GM23248 (cell line): ENCODE results near the gene RASEF. TPM values are rescaled to one million over a fixed set of nuclear protein-coding genes. Genes with fewer than 3 reads are reported as not detected.

Experiments
- DNase-seq: peaks from one replicate; pipeline ENCODE4 v3.0.0-alpha.2; 2015
- H2AFZ ChIP-seq: fragments of 200-600 bp; sonication (generic); 2 replicates; pipeline ENCODE4 v1.6.1; 2016; ENCODE audit warnings: antibody characterized with exemption
- H3F3A ChIP-seq: fragments of 200-600 bp; sonication (generic); 2 replicates; pipeline ENCODE4 v1.6.1; 2016; ENCODE audit warnings: mild to moderate bottlenecking, antibody characterized with exemption, mixed run types; ENCODE audit not compliant: insufficient read depth
- H3K27ac ChIP-seq: fragments of 200-600 bp; sonication (generic); 2 replicates; pipeline ENCODE4 v1.5.1; 2016; ENCODE audit warnings: mild to moderate bottlenecking
- H3K27me3 ChIP-seq: fragments of 200-600 bp; sonication (generic); replicated peaks from 2 replicates; pipeline ENCODE4 v1.6.1; 2016; ENCODE audit warnings: mild to moderate bottlenecking; ENCODE audit not compliant: insufficient read depth
- H3K36me3 ChIP-seq: fragments of 200-600 bp; sonication (generic); 2 replicates; pipeline ENCODE4 v1.6.1; 2016; ENCODE audit warnings: low read depth, mild to moderate bottlenecking
- H3K4me1 ChIP-seq: fragments of 200-600 bp; sonication (generic); 2 replicates; pipeline ENCODE4 v1.6.1; 2016; ENCODE audit warnings: mild to moderate bottlenecking; ENCODE audit not compliant: insufficient read depth
- H3K4me2 ChIP-seq: fragments of 200-600 bp; sonication (generic); one replicate; pipeline ENCODE4 v1.6.1; 2016; ENCODE audit warnings: mild to moderate bottlenecking; ENCODE audit not compliant: unreplicated experiment
- H3K4me3 ChIP-seq: fragments of 200-600 bp; sonication (generic); 2 replicates; pipeline ENCODE4 v1.5.1; 2016; ENCODE audit warnings: mild to moderate bottlenecking
- H3K79me2 ChIP-seq: fragments of 200-600 bp; sonication (generic); 2 replicates; pipeline ENCODE4 v1.6.1; 2016; ENCODE audit warnings: mild to moderate bottlenecking; ENCODE audit not compliant: insufficient read depth
- H3K9ac ChIP-seq: fragments of 200-600 bp; sonication (generic); 2 replicates; pipeline ENCODE4 v1.6.1; 2016; ENCODE audit warnings: mild to moderate bottlenecking
- H3K9me2 ChIP-seq: fragments of 200-600 bp; sonication (generic); 2 replicates; pipeline ENCODE4 v1.6.1; 2016; ENCODE audit warnings: mixed run types, mild to moderate bottlenecking, moderate library complexity; ENCODE audit not compliant: insufficient read depth
- H3K9me3 ChIP-seq: fragments of 200-600 bp; sonication (generic); one replicate; pipeline ENCODE4 v1.6.1; 2017; ENCODE audit warnings: low read depth
- H4K20me1 ChIP-seq: fragments of 200-600 bp; sonication (generic); 2 replicates; pipeline ENCODE4 v1.6.0; 2016; ENCODE audit not compliant: insufficient read depth
- EZH2 ChIP-seq: fragments of 200-600 bp; sonication (generic); IDR thresholded peaks from 2 replicates; pipeline ENCODE4 v1.6.1; 2018; ENCODE audit warnings: antibody characterized with exemption, mild to moderate bottlenecking; ENCODE audit not compliant: insufficient read depth, poor library complexity, severe bottlenecking
- EZH2phosphoT487 ChIP-seq: fragments of 200-600 bp; sonication (generic); IDR thresholded peaks from 2 replicates; pipeline ENCODE4 v1.6.1; 2018; ENCODE audit warnings: antibody characterized with exemption, moderate library complexity, mild to moderate bottlenecking, low read depth; ENCODE audit not compliant: insufficient read depth
- WGBS, 2 experiments: methylation state at CpG; one replicate each; pipeline ENCODE4 v1.1.6; 2015 to 2017; ENCODE audit warnings: low lambda C conversion rate in 2 of 2, low coverage in 1 of 2; ENCODE audit errors: missing lambda C conversion rate in 2 of 2; 5-methylcytosine and 5-hydroxymethylcytosine counted together
- in situ Hi-C: fragments of 300-500 bp; cut with MboI; formaldehyde crosslinking; loops from 2 replicates; pipeline ENCODE4 v1.15.0; 2020
- polyA plus RNA-seq: library from polyadenylated mRNA; unstranded; fragments of >200 nt; fragmentation: Nextera tagmentation; extraction: Ambion mirVana; gene quantifications from 2 replicates; pipeline ENCODE4 v1.2.1, GENCODE V29; 2016
- total RNA-seq: library from RNA; depleted of rRNA; stranded (reverse); fragments of >200 nt; shearing (Covaris generic); gene quantifications from 2 replicates; pipeline ENCODE4 v1.2.3, GENCODE V29; 2014

Gene RASEF
- total and polyA plus RNA-seq, 2 experiments from 2014 or later = 0.11 TPM; not detected in 1

GRCh38 chr9:82991671-82992070 is 71.3 kb downstream of the RASEF start:
- Histone ChIP-seq H3K27ac (no peak overlapping the region), H3K79me2 (no peaks in the 10 kb centered on the region), H3K4me2 (no peak overlapping the region), H3K4me1 (no peaks in the 10 kb centered on the region), H2AFZ (no peak overlapping the region), H3K27me3 (peaks cover 9% of the 10 kb centered on the region), H3K36me3 (no peaks in the 10 kb centered on the region), H3K9me2 (no peaks in the 10 kb centered on the region), H4K20me1 (no peaks in the 10 kb centered on the region), H3K9ac (no peak overlapping the region), H3K9me3 (no peaks in the 10 kb centered on the region), H3K4me3 (no peak overlapping the region), H3F3A (no peaks in the 10 kb centered on the region)
- in situ Hi-C loops = no loop called here
- DNase-seq = no peak
- TF ChIP-seq EZH2phosphoT487 = no peak
- TF ChIP-seq EZH2 = no peak
- WGBS, 2 experiments = 38 to 47% methylated on average over 2 of the region's 2 CpGs

- Histone ChIP-seq H3K4me1 (no peaks in the 10 kb centered on the region), H3K9ac (no peak overlapping the region), H3K36me3 (no peaks in the 10 kb centered on the region), H3F3A (no peaks in the 10 kb centered on the region), H3K27me3 (no peaks in the 10 kb centered on the region; the same call in 1 of the 2 replicates), H3K27ac (no peak overlapping the region), H3K9me2 (no peaks in the 10 kb centered on the region), H3K4me3 (no peak overlapping the region), H2AFZ (no peak overlapping the region), H4K20me1 (no peaks in the 10 kb centered on the region), H3K9me3 (no peaks in the 10 kb centered on the region), H3K4me2 (no peak overlapping the region), H3K79me2 (no peaks in the 10 kb centered on the region)
- in situ Hi-C loops = no loop called here
- TF ChIP-seq EZH2phosphoT487 (no peak), EZH2 (no peak)
- DNase-seq = no peak
- 55 to 57% methylated on average over 4 of the region's 4 CpGs for WGBS, 2 experiments
Observed at GRCh38 chr9:82989929-82990328, 73.0 kb downstream of the RASEF start.

- Histone ChIP-seq H3K27ac (no peak overlapping the region), H3K4me2 (no peak overlapping the region), H2AFZ (no peak overlapping the region), H3K27me3 (no peaks in the 10 kb centered on the region; the same call in 1 of the 2 replicates), H3K9me3 (no peaks in the 10 kb centered on the region), H4K20me1 (no peaks in the 10 kb centered on the region), H3K4me3 (no peak overlapping the region), H3F3A (no peaks in the 10 kb centered on the region), H3K4me1 (no peaks in the 10 kb centered on the region), H3K9ac (no peak overlapping the region), H3K36me3 (no peaks in the 10 kb centered on the region), H3K9me2 (no peaks in the 10 kb centered on the region), H3K79me2 (no peaks in the 10 kb centered on the region)
- 89 to 93% methylated on average over 9 of the region's 9 CpGs for WGBS, 2 experiments
- in situ Hi-C loops = no loop called here
- no peak for DNase-seq
- TF ChIP-seq EZH2phosphoT487 (no peak), EZH2 (no peak)
Observed at GRCh38 chr9:82988488-82988887, 74.5 kb downstream of the RASEF start.

- Histone ChIP-seq H3K9me3 (no peaks in the 10 kb centered on the region), H3K36me3 (no peaks in the 10 kb centered on the region), H4K20me1 (no peaks in the 10 kb centered on the region), H3K4me3 (no peak overlapping the region), H3K27ac (no peak overlapping the region), H3K4me2 (no peak overlapping the region), H3F3A (no peaks in the 10 kb centered on the region), H3K9me2 (no peaks in the 10 kb centered on the region), H2AFZ (no peak overlapping the region), H3K9ac (no peak overlapping the region), H3K27me3 (no peaks in the 10 kb centered on the region; the same call in 1 of the 2 replicates), H3K79me2 (no peaks in the 10 kb centered on the region), H3K4me1 (no peaks in the 10 kb centered on the region)
- in situ Hi-C loops = no loop called here
- WGBS, 2 experiments = 36 to 39% methylated on average over 5 of the region's 5 CpGs
- DNase-seq = no peak
- no peak for TF ChIP-seq EZH2phosphoT487
- no peak for TF ChIP-seq EZH2
Observed at GRCh38 chr9:82987370-82988189, 75.4 kb downstream of the RASEF start.
